Fibroblast of lung (primary cell): Measurements from ENCODE around the gene ZNF189.

ENCODE experiments used
- CTCF ChIP-seq, 2 donors: IDR thresholded peaks in 1 of 2; conservative IDR thresholded peaks in 1 of 2; 1 replicate in 1 of 2; 2 replicates in 1 of 2; pipeline ENCODE4 v1.5.1; 2011 to 2012; ENCODE audit warnings: low read length in 2 of 2, control low read depth in 1 of 2, inconsistent platforms in 1 of 2, low read depth in 1 of 2, mild to moderate bottlenecking in 1 of 2
- EZH2 ChIP-seq: IDR thresholded peaks from 2 replicates; pipeline ENCODE4 v1.5.1; 2012; ENCODE audit warnings: low read length, control low read depth, mild to moderate bottlenecking; ENCODE audit errors: missing control alignments

- TF ChIP-seq EZH2 (no peak), CTCF (conservative IDR thresholded peaks at IDR 0.05 in 1 of 2, IDR thresholded peaks at IDR 0.05 in 1 of 2; ENCODE audit: low read depth in 1 of 2, low read length in 2 of 2) (no peak)
These were observed 9.9 kb downstream of the ZNF189 start for GRCh38 chr9:101408374-101409078.
